ENCODE measurements around the gene UBE2E1.

DNA sequence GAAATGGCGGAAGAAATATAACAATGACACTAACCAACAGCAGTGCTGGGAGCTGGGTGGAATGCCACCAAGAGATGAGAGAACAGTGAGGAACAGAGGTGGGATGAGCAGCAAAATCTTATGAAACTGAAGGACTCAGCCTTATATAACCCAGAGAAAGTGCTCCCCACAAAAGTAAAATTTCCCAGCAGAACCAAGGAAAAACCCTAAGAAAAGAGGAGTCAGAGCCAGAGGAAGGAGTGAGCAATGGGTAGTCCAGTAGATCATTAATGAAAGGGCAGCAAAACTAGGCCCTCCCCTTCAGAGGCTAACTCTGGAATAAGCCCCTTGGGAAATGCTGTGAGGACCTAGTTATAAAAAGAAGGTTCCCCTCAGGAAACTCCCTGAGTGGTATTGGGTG lies 24.7 kb upstream of the UBE2E1 start:
- TF ChIP-seq, protein P1, sequence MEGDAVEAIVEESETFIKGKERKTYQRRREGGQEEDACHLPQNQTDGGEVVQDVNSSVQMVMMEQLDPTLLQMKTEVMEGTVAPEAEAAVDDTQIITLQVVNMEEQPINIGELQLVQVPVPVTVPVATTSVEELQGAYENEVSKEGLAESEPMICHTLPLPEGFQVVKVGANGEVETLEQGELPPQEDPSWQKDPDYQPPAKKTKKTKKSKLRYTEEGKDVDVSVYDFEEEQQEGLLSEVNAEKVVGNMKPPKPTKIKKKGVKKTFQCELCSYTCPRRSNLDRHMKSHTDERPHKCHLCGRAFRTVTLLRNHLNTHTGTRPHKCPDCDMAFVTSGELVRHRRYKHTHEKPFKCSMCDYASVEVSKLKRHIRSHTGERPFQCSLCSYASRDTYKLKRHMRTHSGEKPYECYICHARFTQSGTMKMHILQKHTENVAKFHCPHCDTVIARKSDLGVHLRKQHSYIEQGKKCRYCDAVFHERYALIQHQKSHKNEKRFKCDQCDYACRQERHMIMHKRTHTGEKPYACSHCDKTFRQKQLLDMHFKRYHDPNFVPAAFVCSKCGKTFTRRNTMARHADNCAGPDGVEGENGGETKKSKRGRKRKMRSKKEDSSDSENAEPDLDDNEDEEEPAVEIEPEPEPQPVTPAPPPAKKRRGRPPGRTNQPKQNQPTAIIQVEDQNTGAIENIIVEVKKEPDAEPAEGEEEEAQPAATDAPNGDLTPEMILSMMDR (IDR thresholded peaks at IDR 0.05) = no peak
- TF ChIP-seq POLR2A (IDR thresholded peaks at IDR 0.05) (no peak), POLR2AphosphoS5 (IDR thresholded peaks at IDR 0.05; ENCODE audit: insufficient read depth in 1 of 2, low read depth in 1 of 2) (no peak)
